WTC11 (cell line): ENCODE measurements around the gene PRR23E.

Source experiments
- CREM ChIP-seq: sonication (generic); formaldehyde crosslinking; IDR thresholded peaks from 2 replicates; pipeline ENCODE4 v1.8.1; 2022; ENCODE audit warnings: mild to moderate bottlenecking, missing genetic modification reagents, moderate library complexity
- KAT7 ChIP-seq: sonication (generic); formaldehyde crosslinking; IDR thresholded peaks from 2 replicates; pipeline ENCODE4 v1.8.1; 2023; ENCODE audit warnings: missing genetic modification reagents, mild to moderate bottlenecking, borderline replicate concordance
- RORB ChIP-seq: fragments of 250-450 bp; sonication (Bioruptor Pico); IDR thresholded peaks from 2 replicates; pipeline ENCODE4 v1.9.0; 2021; ENCODE audit warnings: mild to moderate bottlenecking
- TF ChIP-seq, protein P1 (sequence below): sonication (generic); formaldehyde crosslinking; IDR thresholded peaks from 2 replicates; pipeline ENCODE4 v1.8.0; 2023; ENCODE audit warnings: missing genetic modification reagents
- TF ChIP-seq, protein P2 (sequence below): sonication (generic); formaldehyde crosslinking; IDR thresholded peaks from 2 replicates; pipeline ENCODE4 v1.8.1; 2023; ENCODE audit warnings: mild to moderate bottlenecking, missing genetic modification reagents, borderline replicate concordance
- TF ChIP-seq, protein P3 (sequence below): fragments of 250-450 bp; sonication (Bioruptor Pico); IDR thresholded peaks from 2 replicates; pipeline ENCODE4 v1.9.0; 2021; ENCODE audit warnings: mild to moderate bottlenecking
- TF ChIP-seq, protein P4 (sequence below): fragments of 200-600 bp; IDR thresholded peaks from 2 replicates; pipeline ENCODE4 v1.8.0; 2022; ENCODE audit warnings: antibody characterized with exemption
- TF ChIP-seq, protein P5 (sequence below): sonication (generic); formaldehyde crosslinking; IDR thresholded peaks from 2 replicates; pipeline ENCODE4 v1.8.1; 2023; ENCODE audit warnings: mild to moderate bottlenecking, missing genetic modification reagents, moderate library complexity
- TF ChIP-seq, protein P6 (sequence below): sonication (generic); formaldehyde crosslinking; IDR thresholded peaks from 2 replicates; pipeline ENCODE4 v1.8.0; 2022; ENCODE audit warnings: mild to moderate bottlenecking, missing genetic modification reagents

DNA sequence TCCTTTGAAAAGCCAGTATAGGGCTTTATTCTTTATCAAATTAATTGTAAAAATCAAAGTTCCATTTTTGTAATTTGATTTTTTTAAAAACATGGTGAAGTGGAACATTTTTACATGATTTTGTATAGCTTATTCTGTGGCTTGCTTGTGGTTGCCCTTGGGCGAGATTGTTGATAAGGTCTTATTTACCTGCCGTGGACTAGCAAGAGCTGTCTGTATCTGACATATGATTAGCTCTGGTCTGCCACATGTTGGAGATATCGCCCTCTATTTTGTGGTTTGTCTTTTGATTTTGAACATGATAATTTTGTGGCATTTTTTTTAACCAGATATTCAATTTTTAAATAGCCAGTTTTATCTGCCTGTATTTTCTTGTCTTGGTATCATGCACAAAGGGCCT is 844 bp downstream of the PRR23E start:
- TF ChIP-seq, protein P1, sequence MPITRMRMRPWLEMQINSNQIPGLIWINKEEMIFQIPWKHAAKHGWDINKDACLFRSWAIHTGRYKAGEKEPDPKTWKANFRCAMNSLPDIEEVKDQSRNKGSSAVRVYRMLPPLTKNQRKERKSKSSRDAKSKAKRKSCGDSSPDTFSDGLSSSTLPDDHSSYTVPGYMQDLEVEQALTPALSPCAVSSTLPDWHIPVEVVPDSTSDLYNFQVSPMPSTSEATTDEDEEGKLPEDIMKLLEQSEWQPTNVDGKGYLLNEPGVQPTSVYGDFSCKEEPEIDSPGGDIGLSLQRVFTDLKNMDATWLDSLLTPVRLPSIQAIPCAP: no peak
- TF ChIP-seq, protein P2, sequence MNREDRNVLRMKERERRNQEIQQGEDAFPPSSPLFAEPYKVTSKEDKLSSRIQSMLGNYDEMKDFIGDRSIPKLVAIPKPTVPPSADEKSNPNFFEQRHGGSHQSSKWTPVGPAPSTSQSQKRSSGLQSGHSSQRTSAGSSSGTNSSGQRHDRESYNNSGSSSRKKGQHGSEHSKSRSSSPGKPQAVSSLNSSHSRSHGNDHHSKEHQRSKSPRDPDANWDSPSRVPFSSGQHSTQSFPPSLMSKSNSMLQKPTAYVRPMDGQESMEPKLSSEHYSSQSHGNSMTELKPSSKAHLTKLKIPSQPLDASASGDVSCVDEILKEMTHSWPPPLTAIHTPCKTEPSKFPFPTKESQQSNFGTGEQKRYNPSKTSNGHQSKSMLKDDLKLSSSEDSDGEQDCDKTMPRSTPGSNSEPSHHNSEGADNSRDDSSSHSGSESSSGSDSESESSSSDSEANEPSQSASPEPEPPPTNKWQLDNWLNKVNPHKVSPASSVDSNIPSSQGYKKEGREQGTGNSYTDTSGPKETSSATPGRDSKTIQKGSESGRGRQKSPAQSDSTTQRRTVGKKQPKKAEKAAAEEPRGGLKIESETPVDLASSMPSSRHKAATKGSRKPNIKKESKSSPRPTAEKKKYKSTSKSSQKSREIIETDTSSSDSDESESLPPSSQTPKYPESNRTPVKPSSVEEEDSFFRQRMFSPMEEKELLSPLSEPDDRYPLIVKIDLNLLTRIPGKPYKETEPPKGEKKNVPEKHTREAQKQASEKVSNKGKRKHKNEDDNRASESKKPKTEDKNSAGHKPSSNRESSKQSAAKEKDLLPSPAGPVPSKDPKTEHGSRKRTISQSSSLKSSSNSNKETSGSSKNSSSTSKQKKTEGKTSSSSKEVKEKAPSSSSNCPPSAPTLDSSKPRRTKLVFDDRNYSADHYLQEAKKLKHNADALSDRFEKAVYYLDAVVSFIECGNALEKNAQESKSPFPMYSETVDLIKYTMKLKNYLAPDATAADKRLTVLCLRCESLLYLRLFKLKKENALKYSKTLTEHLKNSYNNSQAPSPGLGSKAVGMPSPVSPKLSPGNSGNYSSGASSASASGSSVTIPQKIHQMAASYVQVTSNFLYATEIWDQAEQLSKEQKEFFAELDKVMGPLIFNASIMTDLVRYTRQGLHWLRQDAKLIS (CRISPR knock-in tag): no peak
- TF ChIP-seq, protein P3, sequence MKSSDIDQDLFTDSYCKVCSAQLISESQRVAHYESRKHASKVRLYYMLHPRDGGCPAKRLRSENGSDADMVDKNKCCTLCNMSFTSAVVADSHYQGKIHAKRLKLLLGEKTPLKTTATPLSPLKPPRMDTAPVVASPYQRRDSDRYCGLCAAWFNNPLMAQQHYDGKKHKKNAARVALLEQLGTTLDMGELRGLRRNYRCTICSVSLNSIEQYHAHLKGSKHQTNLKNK (CRISPR knock-in tag): no peak
- TF ChIP-seq, protein P4, sequence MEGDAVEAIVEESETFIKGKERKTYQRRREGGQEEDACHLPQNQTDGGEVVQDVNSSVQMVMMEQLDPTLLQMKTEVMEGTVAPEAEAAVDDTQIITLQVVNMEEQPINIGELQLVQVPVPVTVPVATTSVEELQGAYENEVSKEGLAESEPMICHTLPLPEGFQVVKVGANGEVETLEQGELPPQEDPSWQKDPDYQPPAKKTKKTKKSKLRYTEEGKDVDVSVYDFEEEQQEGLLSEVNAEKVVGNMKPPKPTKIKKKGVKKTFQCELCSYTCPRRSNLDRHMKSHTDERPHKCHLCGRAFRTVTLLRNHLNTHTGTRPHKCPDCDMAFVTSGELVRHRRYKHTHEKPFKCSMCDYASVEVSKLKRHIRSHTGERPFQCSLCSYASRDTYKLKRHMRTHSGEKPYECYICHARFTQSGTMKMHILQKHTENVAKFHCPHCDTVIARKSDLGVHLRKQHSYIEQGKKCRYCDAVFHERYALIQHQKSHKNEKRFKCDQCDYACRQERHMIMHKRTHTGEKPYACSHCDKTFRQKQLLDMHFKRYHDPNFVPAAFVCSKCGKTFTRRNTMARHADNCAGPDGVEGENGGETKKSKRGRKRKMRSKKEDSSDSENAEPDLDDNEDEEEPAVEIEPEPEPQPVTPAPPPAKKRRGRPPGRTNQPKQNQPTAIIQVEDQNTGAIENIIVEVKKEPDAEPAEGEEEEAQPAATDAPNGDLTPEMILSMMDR: no peak
- TF ChIP-seq KAT7 (CRISPR knock-in tag) (no peak), CREM (CRISPR knock-in tag) (no peak), RORB (CRISPR knock-in tag) (no peak)
- TF ChIP-seq, protein P5, sequence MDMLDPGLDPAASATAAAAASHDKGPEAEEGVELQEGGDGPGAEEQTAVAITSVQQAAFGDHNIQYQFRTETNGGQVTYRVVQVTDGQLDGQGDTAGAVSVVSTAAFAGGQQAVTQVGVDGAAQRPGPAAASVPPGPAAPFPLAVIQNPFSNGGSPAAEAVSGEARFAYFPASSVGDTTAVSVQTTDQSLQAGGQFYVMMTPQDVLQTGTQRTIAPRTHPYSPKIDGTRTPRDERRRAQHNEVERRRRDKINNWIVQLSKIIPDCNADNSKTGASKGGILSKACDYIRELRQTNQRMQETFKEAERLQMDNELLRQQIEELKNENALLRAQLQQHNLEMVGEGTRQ (CRISPR knock-in tag): no peak
- TF ChIP-seq, protein P6, sequence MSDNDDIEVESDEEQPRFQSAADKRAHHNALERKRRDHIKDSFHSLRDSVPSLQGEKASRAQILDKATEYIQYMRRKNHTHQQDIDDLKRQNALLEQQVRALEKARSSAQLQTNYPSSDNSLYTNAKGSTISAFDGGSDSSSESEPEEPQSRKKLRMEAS (CRISPR knock-in tag): no peak
